B cell (primary cell): ENCODE results near the gene PIM1. TPM values are rescaled to one million over a fixed set of nuclear protein-coding genes. Genes with fewer than 3 reads are reported as not detected.

Experiments used
- ATAC-seq: fragments of 200-7000 bp; cut with Tn5 transposase; one replicate; pipeline ENCODE4 v1.10.0; 2021; ENCODE audit warnings: low read depth, mild to moderate bottlenecking, moderate number of reproducible peaks, moderate library complexity
- CTCF ChIA-PET: fragments of 350-600 bp; sonication (Branson Sonifier 250); formaldehyde crosslinking; loops from one replicate; lab custom pipeline; 2021; ENCODE audit warnings: antibody characterized with exemption, inconsistent platforms; lab: Charles Lee
- POLR2A ChIA-PET: fragments of 350-600 bp; sonication (Branson Sonifier 250); formaldehyde crosslinking; loops from one replicate; lab custom pipeline; 2021; ENCODE audit warnings: antibody characterized with exemption; lab: Charles Lee
- DNase-seq: peaks from one replicate; pipeline ENCODE4 v3.0.0; 2013
- H2AFZ ChIP-seq: 2 replicates; pipeline ENCODE4 v1.6.1; 2012; ENCODE audit warnings: mild to moderate bottlenecking, low read depth, low read length; ENCODE audit not compliant: insufficient read depth, poor library complexity, severe bottlenecking
- H3K27ac ChIP-seq, 2 donors: 1 replicate in 1 of 2; 2 replicates in 1 of 2; pipeline ENCODE4 v1.5.1; 2012 to 2013; ENCODE audit warnings: low read length in 2 of 2, mild to moderate bottlenecking in 2 of 2, moderate library complexity in 1 of 2
- H3K27me3 ChIP-seq, 4 experiments: fragments of 200-600 bp in 1 of 4; sonication (generic) in 1 of 4; replicated peaks in 1 of 4; 1 replicate in 2 of 4; 2 replicates in 2 of 4; pipeline versions ENCODE4 v1.6.1 to v1.7.0; 2013 to 2016; ENCODE audit warnings: low read length in 3 of 4, mild to moderate bottlenecking in 2 of 4, mixed read lengths in 1 of 4, moderate library complexity in 1 of 4; ENCODE audit not compliant: insufficient read depth in 4 of 4, control insufficient read depth in 3 of 4; ENCODE audit errors: control extremely low read depth in 1 of 4
- H3K36me3 ChIP-seq, 2 experiments: replicated peaks in 1 of 2; 1 replicate in 1 of 2; 2 replicates in 1 of 2; pipeline versions ENCODE4 v1.6.1 to v1.7.1; 2013; ENCODE audit warnings: low read length in 1 of 2; ENCODE audit not compliant: insufficient read depth in 2 of 2, control insufficient read depth in 1 of 2; ENCODE audit errors: control extremely low read depth in 1 of 2, extremely low read depth in 1 of 2
- H3K4me1 ChIP-seq, 2 donors: fragments of 200-600 bp in 1 of 2; sonication (generic) in 1 of 2; 1 replicate in 1 of 2; 2 replicates in 1 of 2; pipeline versions ENCODE4 v1.5.1 to v1.6.1; 2013 to 2017; ENCODE audit warnings: low read length in 2 of 2; ENCODE audit not compliant: control insufficient read depth in 2 of 2, insufficient read depth in 2 of 2
- H3K4me2 ChIP-seq: replicated peaks from 2 replicates; pipeline ENCODE3; 2012; ENCODE audit warnings: mild to moderate bottlenecking, low read depth, low read length; ENCODE audit not compliant: poor library complexity, severe bottlenecking
- H3K4me3 ChIP-seq, 5 experiments: fragments of 200-600 bp in 1 of 5; sonication (generic) in 1 of 5; 1 replicate in 3 of 5; 2 replicates in 2 of 5; pipeline versions ENCODE4 v1.5.1 to v1.7.0; 2011 to 2016; ENCODE audit warnings: low read length in 4 of 5, mild to moderate bottlenecking in 4 of 5, low read depth in 2 of 5, control low read depth in 1 of 5, moderate library complexity in 1 of 5; ENCODE audit not compliant: insufficient read depth in 1 of 5; ENCODE audit errors: control extremely low read depth in 1 of 5, extremely low read depth in 1 of 5
- H3K79me2 ChIP-seq: fragments of 200-600 bp; sonication (generic); one replicate; pipeline ENCODE4 v1.6.0; 2016; ENCODE audit warnings: low read length; ENCODE audit not compliant: control insufficient read depth, insufficient read depth
- H3K9ac ChIP-seq: fragments of 200-600 bp; sonication (generic); 2 replicates; pipeline ENCODE4 v1.6.1; 2017; ENCODE audit warnings: mild to moderate bottlenecking, low read length, moderate library complexity
- H3K9me3 ChIP-seq, 3 donors: one replicate each; pipeline versions ENCODE4 v1.6.1 to v1.7.1; 2013; ENCODE audit warnings: low read length in 2 of 3; ENCODE audit not compliant: control insufficient read depth in 2 of 3, insufficient read depth in 1 of 3; ENCODE audit errors: control extremely low read depth in 1 of 3
- H4K20me1 ChIP-seq: 2 replicates; pipeline ENCODE4 v1.6.0; 2012; ENCODE audit warnings: mild to moderate bottlenecking, low read length; ENCODE audit not compliant: insufficient read depth, control insufficient read depth, poor library complexity, severe bottlenecking
- H3K27ac Mint-ChIP-seq: one replicate; pipeline ENCODE4 v1.8.0; 2021; ENCODE audit warnings: mixed read lengths
- H3K27me3 Mint-ChIP-seq: one replicate; pipeline ENCODE4 v1.8.0; 2021; ENCODE audit warnings: mixed read lengths
- H3K4me1 Mint-ChIP-seq: one replicate; pipeline ENCODE4 v1.8.0; 2021; ENCODE audit warnings: mixed read lengths
- H3K4me3 Mint-ChIP-seq: one replicate; pipeline ENCODE4 v1.8.0; 2021; ENCODE audit warnings: mixed read lengths
- H3K9me3 Mint-ChIP-seq: one replicate; pipeline ENCODE4 v1.8.0; 2022; ENCODE audit warnings: mixed read lengths; ENCODE audit not compliant: insufficient read depth
- CTCF ChIP-seq: fragments of 200-600 bp; IDR thresholded peaks from one replicate; pipeline ENCODE4 v1.8.0; 2022; ENCODE audit warnings: antibody characterized with exemption, mild to moderate bottlenecking
- EZH2 ChIP-seq: IDR thresholded peaks from 2 replicates; pipeline ENCODE4 v1.6.1; 2012; ENCODE audit warnings: borderline replicate concordance, low read depth, mild to moderate bottlenecking, moderate library complexity, low read length; ENCODE audit not compliant: insufficient read depth, poor library complexity, severe bottlenecking
- WGBS: methylation state at CpG from one replicate; pipeline ENCODE4 v1.1.5; 2013; ENCODE audit warnings: missing lambda C conversion rate; ENCODE audit not compliant: insufficient coverage; 5-methylcytosine and 5-hydroxymethylcytosine counted together
- intact Hi-C: fragments of 100-400 bp; cut with micrococcal nuclease; formaldehyde crosslinking; loops from one replicate; pipeline ENCODE4 v1.10.0; 2022
- polyA plus RNA-seq: library from polyadenylated mRNA; depleted of rRNA; stranded (reverse); fragments of >200 nt; gene quantifications from 2 replicates; pipeline ENCODE4 v1.2.3, GENCODE V29; 2012
- total RNA-seq, 2 donors: library from RNA; stranded (reverse); fragments of 120-200 nt in 1 of 2; gene quantifications; 1 replicate in 1 of 2; 2 replicates in 1 of 2; pipeline versions ENCODE4 v1.2.3 to v1.2.4, GENCODE V29; 2013 to 2022

Gene PIM1
- total and polyA plus RNA-seq, 2 donors (not counting 1 experiment from before 2014, with no cell fraction given), result 13.6 to 102 TPM

GRCh38 chr6:37174515-37175331 lies 4.8 kb downstream of the PIM1 start:
- H3K4me1 Mint-ChIP-seq, result peaks cover 69% of the 10 kb centered on the region
- POLR2A ChIA-PET, result interaction anchor here (0.5 to 0.7 kb wide), 2 partner anchors 13 to 707 kb away, joined by 3 read pairs; no protein-coding TSS in a partner anchor
- WGBS, result 92% methylated on average over 2 of the region's 10 CpGs

More at GRCh38 chr6:37174515-37175331, 4.8 kb downstream of the PIM1 start:
- Mint-ChIP-seq H3K4me3 (peak overlapping the region; percentile 21), H3K27ac (no peak overlapping the region), H3K9me3 (no peaks in the 10 kb centered on the region), H3K27me3 (no peaks in the 10 kb centered on the region)
- CTCF ChIA-PET, result interaction anchor here (1.0 to 16.6 kb wide), 7 partner anchors 33 to 409 kb away, joined by 3 to 510 read pairs (median 21); partner anchors contain the start of gene MTCH1
- H3K36me3 ChIP-seq, result peaks cover 0 to 29% of the 10 kb centered on the region in 2 experiments
- no peak for DNase-seq
- ATAC-seq, result no peak
- no peak overlapping the region for H3K9ac ChIP-seq
- H3K4me1 ChIP-seq, result peaks cover 68 to 73% of the 10 kb centered on the region in 2 donors
- no peak overlapping the region for H3K27ac ChIP-seq
- TF ChIP-seq EZH2 (no peak), CTCF (no peak)
- peaks cover 36% of the 10 kb centered on the region for H4K20me1 ChIP-seq
- H3K4me3 ChIP-seq, result no peak overlapping the region
- intact Hi-C loops, result loop anchor here (10.0 kb wide), 2 partner anchors 490 to 580 kb away; partner anchors contain the start of gene SRSF3
- no peaks in the 10 kb centered on the region for H3K9me3 ChIP-seq
- H3K79me2 ChIP-seq, result peaks cover 23% of the 10 kb centered on the region
- H2AFZ ChIP-seq, result no peak overlapping the region
- H3K4me2 ChIP-seq, result peak overlapping the region; percentile 65
- H3K27me3 ChIP-seq, result no peaks in the 10 kb centered on the region
